Mononuclear cell (primary cell): ENCODE results near the gene GRIP1. TPM values are rescaled to one million over a fixed set of nuclear protein-coding genes. Genes with fewer than 3 reads are reported as not detected.

Source experiments
- H3K27me3 ChIP-seq: 2 replicates; pipeline ENCODE4 v1.6.0; 2011; ENCODE audit warnings: low read length, control low read depth; ENCODE audit not compliant: insufficient read depth
- H3K4me1 ChIP-seq: 2 replicates; pipeline ENCODE4 v1.5.1; 2011; ENCODE audit warnings: mild to moderate bottlenecking, low read length, control low read depth; ENCODE audit not compliant: insufficient read depth
- H3K4me3 ChIP-seq: 2 replicates; pipeline ENCODE4 v1.5.1; 2011; ENCODE audit warnings: mild to moderate bottlenecking, low read length, moderate library complexity
- H3K9me3 ChIP-seq: 2 replicates; pipeline ENCODE4 v1.5.1; 2011; ENCODE audit warnings: low read depth, mild to moderate bottlenecking, control low read depth, low read length
- total RNA-seq: library from RNA; depleted of rRNA; stranded (reverse); fragments of >200 nt; gene quantifications from one replicate; pipeline ENCODE4 v1.2.3, GENCODE V29; 2012

GRIP1 gene
- total RNA-seq, 1 donor: 0.94 TPM

DNA sequence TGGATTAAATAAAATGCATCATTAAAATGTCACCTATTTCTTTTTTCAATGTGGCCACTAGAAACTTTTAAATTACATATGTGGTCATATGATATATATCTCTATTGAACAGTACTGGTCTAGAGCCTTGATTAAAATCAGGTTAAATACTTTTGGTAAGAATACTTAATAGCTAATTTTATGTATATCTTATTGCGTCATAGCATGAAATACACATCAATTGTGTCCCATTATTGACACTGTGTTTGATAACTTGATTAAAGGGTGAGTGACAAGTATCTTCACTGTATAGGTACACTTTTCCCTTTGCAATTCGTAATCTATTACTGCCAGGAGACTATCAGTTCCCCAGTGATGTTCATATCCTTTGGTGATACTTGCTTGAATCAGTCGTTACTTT is 381.0 kb downstream of the GRIP1 start:
- no peak overlapping the region for H3K4me3 ChIP-seq
- H3K4me1 ChIP-seq: peaks cover 8% of the 10 kb centered on the region
- H3K27me3 ChIP-seq: no peaks in the 10 kb centered on the region
- H3K9me3 ChIP-seq: no peaks in the 10 kb centered on the region
